ENCODE data around the gene KCND2. TPM values are rescaled to one million over a fixed set of nuclear protein-coding genes. Genes with fewer than 3 reads are reported as not detected.

The KCND2 gene
- total RNA-seq, 2 donors from 2014 or later, result 0.08 to 0.17 TPM

- no peak for DNase-seq
- no peaks in the 10 kb centered on the region for H3K9me3 ChIP-seq
- intact Hi-C loops (cut with DNase I), result loop anchor here (10.0 kb wide), 1 partner anchor 337 kb away; no protein-coding TSS in a partner anchor
- H3K9ac ChIP-seq (ENCODE audit: low read depth in 2 of 2, low read length in 2 of 2), result no peak overlapping the region
- peak; percentile 21 for TF ChIP-seq CTCF (IDR thresholded peaks at IDR 0.05)
- H3K4me1 ChIP-seq, result no peaks in the 10 kb centered on the region
- no peak overlapping the region for H3K27ac ChIP-seq
- H3K36me3 ChIP-seq, result no peaks in the 10 kb centered on the region
- H3K4me3 ChIP-seq, result peak overlapping the region; percentile 1
- H3K27me3 ChIP-seq, result peaks cover 16% of the 10 kb centered on the region
These were observed 714 bp upstream of the KCND2 start for GRCh38 chr7:120272261-120272660.

- Histone ChIP-seq H3K9ac (ENCODE audit: low read depth in 2 of 2, low read length in 2 of 2) (no peak overlapping the region), H3K27ac (no peak overlapping the region), H3K9me3 (no peaks in the 10 kb centered on the region), H3K4me3 (no peak overlapping the region), H3K36me3 (no peaks in the 10 kb centered on the region), H3K4me1 (no peaks in the 10 kb centered on the region), H3K27me3 (peaks cover 16% of the 10 kb centered on the region)
- intact Hi-C loops (cut with DNase I), result loop anchor here (10.0 kb wide), 1 partner anchor 339 kb away; no protein-coding TSS in a partner anchor
- no peak for DNase-seq
- no peak for TF ChIP-seq CTCF (IDR thresholded peaks at IDR 0.05)
These were observed 551 bp downstream of the KCND2 start for GRCh38 chr7:120273476-120273975.

- intact Hi-C loops (cut with DNase I), result loop anchor here (10.0 kb wide), 1 partner anchor 340 kb away; no protein-coding TSS in a partner anchor
- no peak for TF ChIP-seq CTCF (IDR thresholded peaks at IDR 0.05)
- Histone ChIP-seq H3K36me3 (no peaks in the 10 kb centered on the region), H3K4me1 (no peaks in the 10 kb centered on the region), H3K9me3 (no peaks in the 10 kb centered on the region), H3K9ac (ENCODE audit: low read depth in 2 of 2, low read length in 2 of 2) (no peak overlapping the region), H3K27me3 (peaks cover 16% of the 10 kb centered on the region), H3K27ac (no peak overlapping the region), H3K4me3 (no peak overlapping the region)
- no peak for DNase-seq
These were observed 1.5 kb downstream of the KCND2 start for GRCh38 chr7:120274482-120274881.

- intact Hi-C loops (cut with DNase I), result loop anchor here (10.0 kb wide), 1 partner anchor 340 kb away; no protein-coding TSS in a partner anchor
- Histone ChIP-seq H3K36me3 (no peaks in the 10 kb centered on the region), H3K27ac (no peak overlapping the region), H3K4me1 (no peaks in the 10 kb centered on the region), H3K9ac (ENCODE audit: low read depth in 2 of 2, low read length in 2 of 2) (no peak overlapping the region), H3K27me3 (peaks cover 16% of the 10 kb centered on the region), H3K4me3 (no peak overlapping the region), H3K9me3 (no peaks in the 10 kb centered on the region)
- DNase-seq, result no peak
- TF ChIP-seq CTCF (IDR thresholded peaks at IDR 0.05), result no peak
These were observed 1.9 kb downstream of the KCND2 start for GRCh38 chr7:120274899-120275298.

GRCh38 chr7:120276720-120277119, 3.7 kb downstream of the KCND2 start:
- TF ChIP-seq CTCF (IDR thresholded peaks at IDR 0.05), result no peak
- no peak for DNase-seq
- Histone ChIP-seq H3K9ac (ENCODE audit: low read depth in 2 of 2, low read length in 2 of 2) (no peak overlapping the region), H3K36me3 (no peaks in the 10 kb centered on the region), H3K9me3 (no peaks in the 10 kb centered on the region), H3K27me3 (peaks cover 16% of the 10 kb centered on the region), H3K4me1 (no peaks in the 10 kb centered on the region), H3K4me3 (no peak overlapping the region), H3K27ac (no peak overlapping the region)
- intact Hi-C loops (cut with DNase I), result loop anchor here (10.0 kb wide), 1 partner anchor 342 kb away; no protein-coding TSS in a partner anchor
